SK-N-SH (cell line): ENCODE results near the gene CHRNE. TPM values are rescaled to one million over a fixed set of nuclear protein-coding genes. Genes with fewer than 3 reads are reported as not detected.
"Not testable (repeated sequence)": the region's sequence is repeated elsewhere in the genome, so short reads cannot be mapped to it uniquely, and the experiment has no call there.

Experiments
- CTCF ChIA-PET: fragments of 300-600, 350-600 bp; formaldehyde crosslinking; extraction: SDS; loops from one replicate; lab custom pipeline; 2021; lab: Yijun Ruan, JAX
- POLR2A ChIA-PET: fragments of 350-600 bp; sonication (Branson Sonifier 250); formaldehyde crosslinking; extraction: SDS; loops from one replicate; lab custom pipeline; 2020; ENCODE audit warnings: antibody characterized with exemption, inconsistent platforms; lab: Yijun Ruan, JAX
- DNase-seq: peaks from one replicate; pipeline ENCODE4 v3.0.0; 2012
- H2AFZ ChIP-seq: fragments of 200-600 bp; sonication (generic); 2 replicates; pipeline ENCODE4 v1.8.1; 2016; ENCODE audit warnings: antibody characterized with exemption, mild to moderate bottlenecking, low read depth
- H3F3A ChIP-seq: fragments of 200-600 bp; sonication (generic); replicated peaks from 2 replicates; pipeline ENCODE3; 2016; ENCODE audit warnings: antibody characterized with exemption, mild to moderate bottlenecking; ENCODE audit not compliant: insufficient read depth
- H3K27ac ChIP-seq, 2 experiments: fragments of 200-500 bp in 1 of 2; fragments of 200-600 bp in 1 of 2; sonication (Bioruptor generic) in 1 of 2; sonication (generic), shearing (Covaris generic) in 1 of 2; 2 replicates each; pipeline versions ENCODE4 v1.5.1 to v1.6.1; 2014 to 2016; ENCODE audit warnings: low read depth in 2 of 2, inconsistent platforms in 1 of 2, low read length in 1 of 2, mild to moderate bottlenecking in 1 of 2, mixed read lengths in 1 of 2
- H3K27me3 ChIP-seq: fragments of 200-600 bp; sonication (generic), shearing (Covaris generic); 2 replicates; pipeline ENCODE4 v1.6.1; 2016; ENCODE audit warnings: mixed run types; ENCODE audit not compliant: insufficient read depth
- H3K36me3 ChIP-seq, 2 experiments: fragments of 200-500 bp in 1 of 2; fragments of 200-600 bp in 1 of 2; sonication (Bioruptor generic) in 1 of 2; sonication (generic) in 1 of 2; replicated peaks in 1 of 2; 2 replicates each; pipeline versions ENCODE3 to v1.5.1; 2014 to 2016; ENCODE audit warnings: low read length in 1 of 2, mild to moderate bottlenecking in 1 of 2; ENCODE audit not compliant: insufficient read depth in 2 of 2, control insufficient read depth in 1 of 2
- H3K4me1 ChIP-seq, 2 experiments: fragments of 200-500 bp in 1 of 2; fragments of 200-600 bp in 1 of 2; sonication (Bioruptor generic) in 1 of 2; sonication (generic), shearing (Covaris generic) in 1 of 2; 2 replicates each; pipeline versions ENCODE4 v1.5.1 to v1.6.1; 2014 to 2016; ENCODE audit warnings: low read depth in 1 of 2, low read length in 1 of 2, mixed run types in 1 of 2; ENCODE audit not compliant: insufficient read depth in 2 of 2, control insufficient read depth in 1 of 2
- H3K4me2 ChIP-seq: fragments of 200-600 bp; sonication (generic), shearing (Covaris generic); 2 replicates; pipeline ENCODE4 v1.6.1; 2017; ENCODE audit warnings: mixed run types
- H3K4me3 ChIP-seq, 2 experiments: fragments of 200-500 bp in 1 of 2; fragments of 200-600 bp in 1 of 2; sonication (Bioruptor generic) in 1 of 2; sonication (generic), shearing (Covaris generic) in 1 of 2; 2 replicates each; pipeline versions ENCODE4 v1.5.1 to v1.8.1; 2014 to 2016; ENCODE audit warnings: low read depth in 2 of 2, inconsistent platforms in 1 of 2, low read length in 1 of 2, mild to moderate bottlenecking in 1 of 2, mixed read lengths in 1 of 2, moderate library complexity in 1 of 2
- H3K79me2 ChIP-seq: fragments of 200-600 bp; sonication (generic); 2 replicates; pipeline ENCODE4 v1.8.1; 2017; ENCODE audit warnings: mild to moderate bottlenecking; ENCODE audit not compliant: insufficient read depth
- H3K9ac ChIP-seq: fragments of 200-600 bp; sonication (generic); 2 replicates; pipeline ENCODE4 v1.6.1; 2017; ENCODE audit warnings: mixed run types
- H3K9me2 ChIP-seq: fragments of 200-600 bp; sonication (generic); 2 replicates; pipeline ENCODE4 v1.6.1; 2017; ENCODE audit warnings: mixed run types
- H3K9me3 ChIP-seq: fragments of 200-600 bp; sonication (generic); 2 replicates; pipeline ENCODE4 v1.6.1; 2017; ENCODE audit warnings: mixed run types, mild to moderate bottlenecking, moderate library complexity
- H4K20me1 ChIP-seq: fragments of 200-600 bp; sonication (generic); 2 replicates; pipeline ENCODE4 v1.6.1; 2017; ENCODE audit warnings: mild to moderate bottlenecking, mixed run types; ENCODE audit not compliant: insufficient read depth
- EP300 ChIP-seq, 2 experiments: IDR thresholded peaks; 2 replicates each; pipeline versions ENCODE4 v1.4.0 to v1.6.1; 2012; ENCODE audit warnings: borderline replicate concordance in 1 of 2, low read depth in 1 of 2, low read length in 1 of 2
- FOSL2 ChIP-seq: IDR thresholded peaks from 2 replicates; pipeline ENCODE4 v1.4.0; 2012; ENCODE audit warnings: low read depth, mild to moderate bottlenecking, moderate library complexity, borderline replicate concordance
- GATA2 ChIP-seq: sonication (generic); formaldehyde crosslinking; IDR thresholded peaks from 2 replicates; pipeline ENCODE4 v1.5.0; 2020; ENCODE audit warnings: mild to moderate bottlenecking, missing genetic modification reagents
- NRF1 ChIP-seq: IDR thresholded peaks from 2 replicates; pipeline ENCODE4 v1.6.1; 2012; ENCODE audit warnings: low read depth, mild to moderate bottlenecking, low read length
- TEAD4 ChIP-seq: IDR thresholded peaks from 2 replicates; pipeline ENCODE4 v1.4.0; 2012; ENCODE audit warnings: mild to moderate bottlenecking, borderline replicate concordance; ENCODE audit not compliant: insufficient read depth
- YY1 ChIP-seq: IDR thresholded peaks from 2 replicates; pipeline ENCODE4 v1.4.0; 2012; ENCODE audit warnings: low read depth, mild to moderate bottlenecking
- WGBS: methylation state at CpG from one replicate; pipeline ENCODE4 v1.1.6; 2017; ENCODE audit warnings: low lambda C conversion rate; 5-methylcytosine and 5-hydroxymethylcytosine counted together
- polyA plus RNA-seq, 3 experiments: library from polyadenylated mRNA; depleted of rRNA; stranded (reverse); fragments of >200 nt; gene quantifications; 2 replicates each; pipeline ENCODE4 v1.2.3, GENCODE V29; 2012
- TF ChIP-seq, protein P1 (sequence below): IDR thresholded peaks from 2 replicates; pipeline ENCODE4 v1.4.0; 2012; ENCODE audit warnings: low read depth

Gene CHRNE
- polyA plus RNA-seq, 1 of the 3 experiments (the other 2 are of a cell fraction), result 0.71 TPM

- DNase-seq, result no peak
- no peak overlapping the region for H2AFZ ChIP-seq
- no peaks in the 10 kb centered on the region for H3K27me3 ChIP-seq
- no peaks in the 10 kb centered on the region for H3K79me2 ChIP-seq
- H3K9ac ChIP-seq, result no peak overlapping the region
- no peaks in the 10 kb centered on the region for H4K20me1 ChIP-seq
- no peaks in the 10 kb centered on the region for H3K36me3 ChIP-seq
- WGBS, result 89% methylated on average over 10 of the region's 10 CpGs
- ChIA-PET CTCF (interaction anchor here (0.8 to 2.8 kb wide), 6 partner anchors 9 to 131 kb away, joined by 3 to 12 read pairs (median 6); partner anchors contain the start of genes CAMTA2 and GLTPD2), POLR2A (interaction anchor here (1.2 kb wide), 1 partner anchor 11 kb away, joined by 3 read pairs; no protein-coding TSS in a partner anchor)
- no peak overlapping the region for H3K27ac ChIP-seq
- H3K4me1 ChIP-seq, result no peaks in the 10 kb centered on the region; a peak in 1 of 4 replicates
- H3K9me3 ChIP-seq, result no peaks in the 10 kb centered on the region
- H3K4me2 ChIP-seq, result no peak overlapping the region
- no peak for TF ChIP-seq TEAD4
- TF ChIP-seq YY1, result no peak
- no peak for TF ChIP-seq FOSL2
- no peak for TF ChIP-seq NRF1
- no peak overlapping the region for H3K4me3 ChIP-seq
- H3F3A ChIP-seq, result no peaks in the 10 kb centered on the region
- no peaks in the 10 kb centered on the region for H3K9me2 ChIP-seq
Observed at GRCh38 chr17:4920351-4921048, 17.6 kb upstream of the CHRNE start.

DNA sequence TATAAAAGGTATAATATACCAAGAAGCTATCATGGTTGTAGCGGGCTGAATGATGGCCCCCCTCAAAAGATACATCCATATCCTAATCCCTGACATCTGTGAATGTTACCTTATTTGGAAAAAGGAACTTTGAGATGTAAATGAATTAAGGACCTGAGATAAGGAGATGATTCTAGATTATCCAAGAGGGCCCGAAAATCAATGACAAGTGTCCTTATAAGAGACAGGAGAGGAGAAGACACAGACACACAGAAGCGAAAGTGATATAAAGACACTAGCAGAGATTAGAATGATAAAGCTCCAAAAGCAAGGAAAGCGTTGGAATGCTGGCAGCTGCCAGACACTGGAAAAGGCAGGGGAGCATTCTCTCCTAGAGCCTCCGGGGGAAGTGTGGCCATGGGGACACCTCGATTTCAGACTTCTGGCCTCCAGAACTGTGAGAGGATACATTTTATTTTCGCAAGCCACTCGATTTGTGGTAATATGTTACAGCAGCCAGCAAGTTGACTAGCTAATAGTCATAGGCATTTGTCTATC, 16.7 kb upstream of the CHRNE start:
- TF ChIP-seq, protein P1, sequence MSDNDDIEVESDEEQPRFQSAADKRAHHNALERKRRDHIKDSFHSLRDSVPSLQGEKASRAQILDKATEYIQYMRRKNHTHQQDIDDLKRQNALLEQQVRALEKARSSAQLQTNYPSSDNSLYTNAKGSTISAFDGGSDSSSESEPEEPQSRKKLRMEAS, result no peak
- TF ChIP-seq EP300 (IDR thresholded peaks at IDR 0.05; ENCODE audit: borderline replicate concordance in 1 of 2, low read depth in 1 of 2, low read length in 1 of 2) (no peak), GATA2 (CRISPR knock-in tag) (0 out of 2 replicates have a peak, but pooled peaks have one; percentile 8)
- no peak overlapping the region for H3K27ac ChIP-seq
- ChIA-PET POLR2A (interaction anchor here (0.7 to 1.2 kb wide), 2 partner anchors 11 to 136 kb away, joined by 3 read pairs; no protein-coding TSS in a partner anchor), CTCF (interaction anchor here (0.8 to 2.8 kb wide), 6 partner anchors 10 to 188 kb away, joined by 3 to 12 read pairs (median 6); partner anchors contain the start of genes CAMTA2 and GLTPD2)
- H3K27me3 ChIP-seq, result no peaks in the 10 kb centered on the region
- 56% methylated on average over 8 of the region's 8 CpGs for WGBS
- H3K4me3 ChIP-seq, result no peak overlapping the region
- no peaks in the 10 kb centered on the region for H3F3A ChIP-seq
- H3K9ac ChIP-seq, result no peak overlapping the region
- no peaks in the 10 kb centered on the region for H4K20me1 ChIP-seq
- no peaks in the 10 kb centered on the region for H3K9me3 ChIP-seq
- DNase-seq, result no peak
- no peaks in the 10 kb centered on the region for H3K79me2 ChIP-seq
- no peaks in the 10 kb centered on the region for H3K36me3 ChIP-seq
- no peak overlapping the region for H3K4me2 ChIP-seq
- H2AFZ ChIP-seq, result no peak overlapping the region
- H3K4me1 ChIP-seq, result no peaks in the 10 kb centered on the region; a peak in 1 of 4 replicates
- H3K9me2 ChIP-seq, result no peaks in the 10 kb centered on the region

DNA sequence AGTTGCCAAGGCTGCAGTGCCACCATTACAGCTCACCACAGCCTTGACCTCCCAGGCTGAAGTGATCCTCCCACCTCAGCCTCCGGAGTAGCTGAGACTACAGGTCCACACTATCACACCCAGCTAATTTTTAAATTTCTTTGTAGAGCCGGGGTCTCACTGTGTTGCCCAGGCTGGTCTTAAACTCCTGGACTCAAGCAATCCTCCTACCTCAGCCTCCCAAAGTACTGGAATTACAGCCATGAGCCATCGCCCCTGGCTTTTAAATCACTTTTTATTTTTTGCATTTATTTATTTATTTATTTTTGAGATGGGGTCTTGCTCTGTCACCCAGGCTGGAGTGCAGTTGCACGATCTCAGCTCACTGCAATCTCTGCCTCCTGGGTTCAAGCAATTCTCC, 11.7 kb upstream of the CHRNE start:
- H4K20me1 ChIP-seq, POLR2A ChIA-PET, H3K4me1 ChIP-seq, H3K4me3 ChIP-seq, H3K79me2 ChIP-seq, H3K27me3 ChIP-seq, DNase-seq, H3K9me3 ChIP-seq, H2AFZ ChIP-seq, H3K4me2 ChIP-seq, H3K9ac ChIP-seq, H3F3A ChIP-seq, H3K27ac ChIP-seq, H3K36me3 ChIP-seq, H3K9me2 ChIP-seq: not testable (repeated sequence)
- WGBS, result 71% methylated on average over 4 of the region's 4 CpGs
- CTCF ChIA-PET, result interaction anchor here (3.2 kb wide), 1 partner anchor 11 kb away, joined by 10 read pairs; the partner anchor contains the start of gene CHRNE
